ENCODE data around the gene TSHZ2. TPM values are rescaled to one million over a fixed set of nuclear protein-coding genes. Genes with fewer than 3 reads are reported as not detected.

The TSHZ2 gene
- total RNA-seq, 2 donors from 2014 or later: 3.3 to 6.2 TPM

DNA sequence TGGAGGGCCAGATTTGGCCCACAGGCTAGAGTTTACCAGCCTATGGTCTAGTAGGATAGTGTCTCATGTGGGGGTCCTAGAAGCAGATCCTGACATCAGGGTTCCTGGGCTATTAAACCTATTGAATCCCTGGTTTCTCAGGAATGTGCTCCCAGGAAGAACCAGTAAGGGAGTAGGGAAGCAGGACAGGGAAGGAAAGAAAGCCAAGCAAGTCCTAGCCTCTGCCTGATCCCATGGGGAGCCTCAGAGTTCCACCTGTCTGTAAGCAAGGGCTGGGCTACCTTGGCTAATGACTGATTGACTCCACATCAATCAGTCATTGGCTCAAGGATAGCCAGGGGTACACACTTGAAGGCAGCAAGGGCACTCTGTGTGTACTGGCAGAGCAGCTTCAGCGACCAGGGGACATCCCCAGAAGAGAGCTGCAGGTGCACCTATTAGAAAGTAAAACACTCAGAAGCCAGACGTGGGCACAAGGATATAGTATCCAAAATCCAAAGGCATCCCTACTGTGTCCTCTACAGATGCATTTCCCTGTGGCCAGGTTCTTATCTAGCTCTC, 309.5 kb downstream of the TSHZ2 start:
- Histone ChIP-seq H3K27me3 (no peaks in the 10 kb centered on the region), H3K27ac (no peak overlapping the region), H3K36me3 (no peaks in the 10 kb centered on the region), H3K4me1 (no peaks in the 10 kb centered on the region), H3K4me3 (no peak overlapping the region), H3K9me3 (no peaks in the 10 kb centered on the region)
- TF ChIP-seq, protein P1, sequence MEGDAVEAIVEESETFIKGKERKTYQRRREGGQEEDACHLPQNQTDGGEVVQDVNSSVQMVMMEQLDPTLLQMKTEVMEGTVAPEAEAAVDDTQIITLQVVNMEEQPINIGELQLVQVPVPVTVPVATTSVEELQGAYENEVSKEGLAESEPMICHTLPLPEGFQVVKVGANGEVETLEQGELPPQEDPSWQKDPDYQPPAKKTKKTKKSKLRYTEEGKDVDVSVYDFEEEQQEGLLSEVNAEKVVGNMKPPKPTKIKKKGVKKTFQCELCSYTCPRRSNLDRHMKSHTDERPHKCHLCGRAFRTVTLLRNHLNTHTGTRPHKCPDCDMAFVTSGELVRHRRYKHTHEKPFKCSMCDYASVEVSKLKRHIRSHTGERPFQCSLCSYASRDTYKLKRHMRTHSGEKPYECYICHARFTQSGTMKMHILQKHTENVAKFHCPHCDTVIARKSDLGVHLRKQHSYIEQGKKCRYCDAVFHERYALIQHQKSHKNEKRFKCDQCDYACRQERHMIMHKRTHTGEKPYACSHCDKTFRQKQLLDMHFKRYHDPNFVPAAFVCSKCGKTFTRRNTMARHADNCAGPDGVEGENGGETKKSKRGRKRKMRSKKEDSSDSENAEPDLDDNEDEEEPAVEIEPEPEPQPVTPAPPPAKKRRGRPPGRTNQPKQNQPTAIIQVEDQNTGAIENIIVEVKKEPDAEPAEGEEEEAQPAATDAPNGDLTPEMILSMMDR (IDR thresholded peaks at IDR 0.05): no peak
- DNase-seq (ENCODE audit: low spot score): no peak

DNA sequence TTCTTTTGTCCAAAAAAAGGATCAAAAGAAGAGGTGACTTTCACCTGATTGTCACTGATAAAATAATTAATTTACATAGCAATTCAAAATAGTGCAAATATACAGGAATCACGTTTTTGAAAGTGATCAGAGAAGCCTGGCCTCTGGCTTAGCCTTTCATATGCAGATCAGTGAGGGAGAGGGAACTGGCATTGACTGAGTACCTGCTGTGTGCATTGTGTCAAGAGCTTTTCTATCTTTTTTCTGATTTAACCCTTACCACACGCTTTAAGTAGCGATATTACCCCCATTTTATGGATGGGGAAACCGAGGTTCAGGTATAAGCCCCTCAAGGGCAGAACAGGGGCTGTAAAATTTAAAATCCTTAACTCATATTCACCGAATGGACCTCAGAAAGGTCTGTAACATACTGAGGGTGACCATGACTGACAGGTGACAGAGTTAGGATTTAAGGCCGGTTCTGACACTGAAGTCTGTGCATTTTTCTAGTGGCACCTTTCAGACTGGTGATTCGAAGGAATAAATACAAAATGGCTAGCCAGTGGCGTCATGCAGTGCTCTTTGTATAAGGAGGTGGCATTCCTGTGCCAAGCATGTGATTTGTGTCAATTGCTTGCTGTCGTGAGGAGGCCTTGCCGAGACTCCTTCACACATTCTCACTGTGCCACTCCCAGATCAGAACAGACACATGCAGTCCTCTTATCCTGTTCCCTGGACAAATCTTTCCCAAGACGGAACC, 310.2 kb downstream of the TSHZ2 start:
- TF ChIP-seq, protein P1 (IDR thresholded peaks at IDR 0.05): no peak
- no peaks in the 10 kb centered on the region for H3K4me1 ChIP-seq

DNA sequence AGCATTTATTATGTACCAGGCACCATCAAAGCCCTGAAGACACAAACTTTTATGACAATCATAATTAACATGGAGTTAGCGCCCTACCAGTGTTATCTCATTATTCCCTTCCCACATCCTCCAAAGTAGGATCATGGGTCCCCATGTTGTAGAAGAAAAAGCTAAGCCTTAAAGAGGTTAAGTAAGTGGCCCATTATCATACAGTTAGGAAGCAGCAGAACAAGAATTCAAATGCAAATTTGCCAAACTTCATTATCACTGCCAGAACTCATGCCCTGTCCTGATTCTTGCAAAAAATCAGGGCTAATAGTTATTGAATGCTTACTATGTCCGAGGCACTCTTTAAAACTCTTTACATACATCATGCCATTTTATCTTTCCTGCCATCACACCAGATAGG, 310.9 kb downstream of the TSHZ2 start:
- H3K36me3 ChIP-seq: no peaks in the 10 kb centered on the region
- H3K27ac ChIP-seq: no peak overlapping the region
- no peak for DNase-seq (ENCODE audit: low spot score)
- no peaks in the 10 kb centered on the region for H3K27me3 ChIP-seq
- TF ChIP-seq, protein P1 (IDR thresholded peaks at IDR 0.05): no peak
- no peak overlapping the region for H3K4me3 ChIP-seq
- H3K4me1 ChIP-seq: no peaks in the 10 kb centered on the region
- no peaks in the 10 kb centered on the region for H3K9me3 ChIP-seq

More for the DNA sequence above, 310.2 kb downstream of the TSHZ2 start:
- H3K27ac ChIP-seq: no peak overlapping the region
- no peaks in the 10 kb centered on the region for H3K9me3 ChIP-seq
- H3K27me3 ChIP-seq: no peaks in the 10 kb centered on the region
- no peak for DNase-seq (ENCODE audit: low spot score)
- H3K4me3 ChIP-seq: no peak overlapping the region
- H3K36me3 ChIP-seq: no peaks in the 10 kb centered on the region

DNA sequence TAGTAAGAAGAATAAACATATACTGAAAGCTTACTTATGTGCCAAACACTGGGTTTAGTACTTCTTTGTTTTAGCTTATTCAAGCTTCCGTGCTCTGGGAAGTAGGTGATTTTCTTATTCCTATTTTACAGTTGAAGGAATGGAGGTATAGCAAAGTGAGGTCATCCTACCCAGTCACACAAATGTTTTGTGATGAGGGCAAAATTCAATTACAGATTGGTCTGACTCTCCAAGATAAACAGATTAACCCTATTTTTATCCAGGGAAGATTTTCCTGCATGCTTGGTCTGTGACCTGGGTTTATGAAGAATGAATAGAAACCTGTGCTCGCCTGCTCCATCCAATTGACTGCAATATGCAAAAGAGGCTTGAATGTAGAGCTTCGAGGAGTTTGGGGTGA, 311.4 kb downstream of the TSHZ2 start:
- TF ChIP-seq, protein P1 (IDR thresholded peaks at IDR 0.05): no peak
- Histone ChIP-seq H3K27me3 (no peaks in the 10 kb centered on the region), H3K9me3 (no peaks in the 10 kb centered on the region), H3K27ac (no peak overlapping the region), H3K36me3 (no peaks in the 10 kb centered on the region), H3K4me1 (no peaks in the 10 kb centered on the region), H3K4me3 (no peak overlapping the region)
- DNase-seq (ENCODE audit: low spot score): no peak

DNA sequence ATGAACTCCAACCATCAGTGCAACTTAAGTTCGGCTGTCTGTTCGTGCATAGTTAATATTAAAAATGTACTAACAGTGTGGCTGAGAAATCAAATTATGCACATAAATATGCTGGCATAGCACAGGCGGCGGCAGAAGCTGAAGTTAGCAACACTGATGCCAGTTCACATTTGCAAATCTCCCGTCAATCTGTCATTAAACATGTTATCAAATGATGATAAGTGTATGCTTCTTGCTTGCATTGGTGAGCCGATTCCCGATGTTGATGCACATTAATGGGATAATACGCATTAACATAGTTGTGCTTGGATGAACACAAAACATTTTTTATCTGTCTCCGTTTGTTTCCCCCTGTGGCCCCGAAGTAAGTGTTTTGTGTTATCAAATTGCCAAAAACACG, 312.1 kb downstream of the TSHZ2 start:
- H3K4me3 ChIP-seq: no peak overlapping the region
- H3K4me1 ChIP-seq: no peaks in the 10 kb centered on the region
- TF ChIP-seq, protein P1 (IDR thresholded peaks at IDR 0.05): no peak
- H3K9me3 ChIP-seq: no peaks in the 10 kb centered on the region
- DNase-seq (ENCODE audit: low spot score): no peak
- no peaks in the 10 kb centered on the region for H3K27me3 ChIP-seq
- H3K36me3 ChIP-seq: no peaks in the 10 kb centered on the region
- H3K27ac ChIP-seq: no peak overlapping the region
